Activated T-helper 1 cell treated with anti-CD3 and anti-CD28 coated beads, Interleukin-12 subunit alpha, Interleukin-12 subunit beta, Interleukin-2, Interleukin-4 antibody, amounts not matched to agents 30 ng/mL and 10 ng/mL and 1 ng/mL, durations not matched to agents 14 hours and 24 hours and 36 hours (primary cell): ENCODE data around the gene ENGASE. TPM values are rescaled to one million over a fixed set of nuclear protein-coding genes. Genes with fewer than 3 reads are reported as not detected.

ENCODE experiments used
- DNase-seq: peaks from one replicate; pipeline ENCODE4 v3.0.0; 2021; ENCODE audit warnings: low spot score
- H3K27ac Mint-ChIP-seq: one replicate; pipeline ENCODE4 v1.8.0; 2021; ENCODE audit warnings: mild to moderate bottlenecking, mixed read lengths
- H3K27me3 Mint-ChIP-seq: one replicate; pipeline ENCODE4 v1.8.0; 2022; ENCODE audit warnings: mild to moderate bottlenecking, moderate library complexity, mixed read lengths; ENCODE audit not compliant: insufficient read depth
- H3K36me3 Mint-ChIP-seq: one replicate; pipeline ENCODE4 v1.8.0; 2021; ENCODE audit warnings: low read depth, mixed read lengths
- H3K4me1 Mint-ChIP-seq: one replicate; pipeline ENCODE4 v1.8.0; 2021; ENCODE audit warnings: low read depth, mixed read lengths
- H3K4me3 Mint-ChIP-seq: one replicate; pipeline ENCODE4 v1.8.0; 2021; ENCODE audit warnings: mild to moderate bottlenecking, moderate library complexity, mixed read lengths
- H3K9me3 Mint-ChIP-seq: one replicate; pipeline ENCODE4 v1.8.0; 2021; ENCODE audit warnings: mixed read lengths
- intact Hi-C: fragments of 100-400 bp; cut with micrococcal nuclease; formaldehyde crosslinking; loops from one replicate; pipeline ENCODE4 v1.15.1; 2024
- total RNA-seq: library from RNA; stranded (reverse); gene quantifications from 2 replicates; pipeline ENCODE4 v1.2.3, GENCODE V29; 2022

The ENGASE gene
- total RNA-seq, 1 donor from 2014 or later = 46.1 TPM

DNA sequence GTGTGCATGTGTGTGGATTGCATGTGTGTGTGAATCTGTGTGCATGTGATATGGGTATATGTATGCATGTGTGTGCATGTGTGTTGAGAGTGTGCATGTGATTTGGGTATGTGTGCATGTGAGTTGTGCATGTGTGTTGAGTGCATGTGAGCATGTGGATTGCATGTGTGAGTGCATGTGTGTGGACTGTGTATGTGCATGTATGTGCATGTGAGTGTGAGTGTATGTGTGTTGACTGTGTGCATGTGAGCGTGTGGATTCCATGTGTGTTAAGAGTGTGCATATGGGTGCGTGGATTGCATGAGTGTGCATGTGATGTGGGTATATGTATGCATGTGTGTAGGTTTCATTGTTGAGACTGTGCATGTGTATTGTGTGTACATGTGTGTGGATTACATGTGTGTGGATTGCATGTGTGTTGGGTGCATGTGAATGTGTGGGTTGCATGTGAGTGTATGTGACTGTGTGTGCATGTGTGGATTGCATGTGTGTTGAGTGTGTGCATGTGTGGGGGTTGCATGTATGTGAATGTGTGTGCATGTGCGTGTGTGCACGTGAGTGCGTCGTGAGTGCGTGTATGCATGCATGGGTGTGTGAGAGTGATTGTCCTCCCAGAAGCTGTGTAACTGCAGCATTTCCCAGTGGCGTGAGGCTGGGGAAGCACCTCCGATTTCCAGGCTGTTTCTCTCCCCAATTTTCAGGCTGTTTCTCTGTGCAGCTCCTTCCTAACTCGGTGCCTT lies 31.3 kb upstream of the ENGASE start:
- no peak overlapping the region for H3K4me3 Mint-ChIP-seq
- H3K9me3 Mint-ChIP-seq = no peaks in the 10 kb centered on the region
- no peak overlapping the region for H3K27ac Mint-ChIP-seq
- no peaks in the 10 kb centered on the region for H3K4me1 Mint-ChIP-seq
- intact Hi-C loops = no loop called here
- no peaks in the 10 kb centered on the region for H3K27me3 Mint-ChIP-seq
- DNase-seq = no peak
- no peaks in the 10 kb centered on the region for H3K36me3 Mint-ChIP-seq

DNA sequence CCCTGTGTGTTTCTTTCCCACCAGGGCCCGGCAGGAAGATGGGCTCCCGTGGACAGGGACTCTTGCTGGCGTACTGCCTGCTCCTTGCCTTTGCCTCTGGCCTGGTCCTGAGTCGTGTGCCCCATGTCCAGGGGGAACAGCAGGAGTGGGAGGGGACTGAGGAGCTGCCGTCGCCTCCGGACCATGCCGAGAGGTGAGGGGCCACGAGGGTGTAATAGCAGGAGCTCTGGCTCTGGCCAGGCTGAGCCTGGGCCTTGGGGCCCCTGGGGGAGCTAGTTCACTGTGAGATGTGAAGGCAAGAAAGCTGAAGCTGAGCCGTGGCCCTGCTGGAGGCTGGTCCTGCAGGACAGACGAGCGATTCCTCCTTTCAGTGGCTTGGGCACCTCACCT lies 30.7 kb upstream of the ENGASE start:
- H3K27ac Mint-ChIP-seq = no peak overlapping the region
- H3K4me3 Mint-ChIP-seq = no peak overlapping the region
- no peaks in the 10 kb centered on the region for H3K4me1 Mint-ChIP-seq
- H3K9me3 Mint-ChIP-seq = no peaks in the 10 kb centered on the region
- no peaks in the 10 kb centered on the region for H3K36me3 Mint-ChIP-seq
- intact Hi-C loops = no loop called here
- DNase-seq = no peak
- no peaks in the 10 kb centered on the region for H3K27me3 Mint-ChIP-seq

- Mint-ChIP-seq H3K4me1 (no peaks in the 10 kb centered on the region), H3K27me3 (no peaks in the 10 kb centered on the region), H3K9me3 (no peaks in the 10 kb centered on the region), H3K36me3 (no peaks in the 10 kb centered on the region), H3K4me3 (no peak overlapping the region), H3K27ac (no peak overlapping the region)
- no peak for DNase-seq
- intact Hi-C loops = no loop called here
These were observed 30.2 kb upstream of the ENGASE start for GRCh38 chr17:79044462-79044861.

GRCh38 chr17:79045001-79045729 lies 29.5 kb upstream of the ENGASE start:
- no peaks in the 10 kb centered on the region for H3K4me1 Mint-ChIP-seq
- no peaks in the 10 kb centered on the region for H3K9me3 Mint-ChIP-seq
- DNase-seq = no peak
- no peaks in the 10 kb centered on the region for H3K36me3 Mint-ChIP-seq
- intact Hi-C loops = loop anchor here (5.0 kb wide), 1 partner anchor 662 kb away; no protein-coding TSS in a partner anchor
- no peak overlapping the region for H3K27ac Mint-ChIP-seq
- no peaks in the 10 kb centered on the region for H3K27me3 Mint-ChIP-seq
- no peak overlapping the region for H3K4me3 Mint-ChIP-seq

DNA sequence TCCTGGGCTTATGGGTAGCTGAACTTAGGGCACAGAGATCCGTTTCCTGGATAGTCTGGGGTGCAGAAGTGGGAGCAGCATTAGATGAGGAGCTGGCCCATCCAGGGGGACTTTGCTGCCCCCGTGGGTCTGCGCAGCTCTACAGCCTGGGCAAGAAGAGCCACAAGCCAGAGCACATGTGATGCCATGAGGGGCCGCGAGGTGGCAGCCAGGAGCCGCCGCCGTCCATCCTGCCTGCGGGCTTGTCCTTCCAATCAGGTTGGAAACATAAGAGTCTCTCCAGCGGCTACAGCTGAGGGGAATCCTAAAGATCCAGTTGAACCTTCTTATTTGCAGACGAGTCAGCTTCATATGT lies 28.8 kb upstream of the ENGASE start:
- Mint-ChIP-seq H3K27me3 (no peaks in the 10 kb centered on the region), H3K9me3 (no peaks in the 10 kb centered on the region), H3K4me1 (no peaks in the 10 kb centered on the region), H3K36me3 (no peaks in the 10 kb centered on the region), H3K27ac (no peak overlapping the region), H3K4me3 (no peak overlapping the region)
- intact Hi-C loops = loop anchor here (1.0 to 5.0 kb wide), 3 partner anchors 39 to 661 kb away; no protein-coding TSS in a partner anchor
- peak; percentile 41 for DNase-seq

GRCh38 chr17:79046197-79046915 lies 28.3 kb upstream of the ENGASE start:
- Mint-ChIP-seq H3K27ac (no peak overlapping the region), H3K9me3 (no peaks in the 10 kb centered on the region), H3K36me3 (no peaks in the 10 kb centered on the region), H3K4me1 (no peaks in the 10 kb centered on the region), H3K4me3 (no peak overlapping the region), H3K27me3 (no peaks in the 10 kb centered on the region)
- intact Hi-C loops = loop anchor here (1.0 to 5.0 kb wide), 3 partner anchors 38 to 661 kb away; no protein-coding TSS in a partner anchor
- no peak for DNase-seq

- no peak overlapping the region for H3K27ac Mint-ChIP-seq
- no peak overlapping the region for H3K4me3 Mint-ChIP-seq
- H3K4me1 Mint-ChIP-seq = no peaks in the 10 kb centered on the region
- H3K27me3 Mint-ChIP-seq = peaks cover 2% of the 10 kb centered on the region
- intact Hi-C loops = loop anchor here (1.0 to 5.0 kb wide), 3 partner anchors 38 to 660 kb away; no protein-coding TSS in a partner anchor
- DNase-seq = no peak
- no peaks in the 10 kb centered on the region for H3K9me3 Mint-ChIP-seq
- no peaks in the 10 kb centered on the region for H3K36me3 Mint-ChIP-seq
These were observed 27.7 kb upstream of the ENGASE start for GRCh38 chr17:79046916-79047280.

DNA sequence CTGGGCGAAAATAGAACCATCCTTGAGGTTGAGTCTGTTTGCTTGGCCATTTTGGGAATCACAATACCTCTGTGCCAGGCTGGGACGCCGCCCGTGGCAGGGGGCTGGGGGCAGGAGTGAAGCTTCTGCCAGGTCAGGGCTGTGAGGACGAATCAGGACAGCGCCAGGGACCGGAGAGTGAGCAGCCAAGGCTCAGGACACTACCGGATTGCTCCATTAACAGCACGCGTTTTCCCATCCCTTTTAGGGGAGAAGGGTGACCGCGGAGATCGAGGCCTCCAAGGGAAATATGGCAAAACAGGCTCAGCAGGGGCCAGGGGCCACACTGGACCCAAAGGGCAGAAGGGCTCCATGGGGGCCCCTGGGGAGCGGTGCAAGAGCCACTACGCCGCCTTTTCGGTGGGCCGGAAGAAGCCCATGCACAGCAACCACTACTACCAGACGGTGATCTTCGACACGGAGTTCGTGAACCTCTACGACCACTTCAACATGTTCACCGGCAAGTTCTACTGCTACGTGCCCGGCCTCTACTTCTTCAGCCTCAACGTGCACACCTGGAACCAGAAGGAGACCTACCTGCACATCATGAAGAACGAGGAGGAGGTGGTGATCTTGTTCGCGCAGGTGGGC lies 27.2 kb upstream of the ENGASE start:
- no peaks in the 10 kb centered on the region for H3K36me3 Mint-ChIP-seq
- H3K27me3 Mint-ChIP-seq = peaks cover 4% of the 10 kb centered on the region
- intact Hi-C loops = loop anchor here (2.0 to 5.0 kb wide), 2 partner anchors 37 to 660 kb away; no protein-coding TSS in a partner anchor
- no peak overlapping the region for H3K4me3 Mint-ChIP-seq
- no peak for DNase-seq
- H3K4me1 Mint-ChIP-seq = no peaks in the 10 kb centered on the region
- no peak overlapping the region for H3K27ac Mint-ChIP-seq
- no peaks in the 10 kb centered on the region for H3K9me3 Mint-ChIP-seq

DNA sequence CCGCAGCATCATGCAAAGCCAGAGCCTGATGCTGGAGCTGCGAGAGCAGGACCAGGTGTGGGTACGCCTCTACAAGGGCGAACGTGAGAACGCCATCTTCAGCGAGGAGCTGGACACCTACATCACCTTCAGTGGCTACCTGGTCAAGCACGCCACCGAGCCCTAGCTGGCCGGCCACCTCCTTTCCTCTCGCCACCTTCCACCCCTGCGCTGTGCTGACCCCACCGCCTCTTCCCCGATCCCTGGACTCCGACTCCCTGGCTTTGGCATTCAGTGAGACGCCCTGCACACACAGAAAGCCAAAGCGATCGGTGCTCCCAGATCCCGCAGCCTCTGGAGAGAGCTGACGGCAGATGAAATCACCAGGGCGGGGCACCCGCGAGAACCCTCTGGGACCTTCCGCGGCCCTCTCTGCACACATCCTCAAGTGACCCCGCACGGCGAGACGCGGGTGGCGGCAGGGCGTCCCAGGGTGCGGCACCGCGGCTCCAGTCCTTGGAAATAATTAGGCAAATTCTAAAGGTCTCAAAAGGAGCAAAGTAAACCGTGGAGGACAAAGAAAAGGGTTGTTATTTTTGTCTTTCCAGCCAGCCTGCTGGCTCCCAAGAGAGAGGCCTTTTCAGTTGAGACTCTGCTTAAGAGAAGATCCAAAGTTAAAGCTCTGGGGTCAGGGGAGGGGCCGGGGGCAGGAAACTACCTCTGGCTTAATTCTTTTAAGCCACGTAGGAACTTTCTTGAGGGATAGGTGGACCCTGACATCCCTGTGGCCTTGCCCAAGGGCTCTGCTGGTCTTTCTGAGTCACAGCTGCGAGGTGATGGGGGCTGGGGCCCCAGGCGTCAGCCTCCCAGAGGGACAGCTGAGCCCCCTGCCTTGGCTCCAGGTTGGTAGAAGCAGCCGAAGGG lies 26.4 kb upstream of the ENGASE start:
- peaks cover 4% of the 10 kb centered on the region for H3K27me3 Mint-ChIP-seq
- intact Hi-C loops = loop anchor here (2.0 to 5.0 kb wide), 2 partner anchors 37 to 659 kb away; no protein-coding TSS in a partner anchor
- no peak for DNase-seq
- peaks cover 2% of the 10 kb centered on the region for H3K9me3 Mint-ChIP-seq
- no peak overlapping the region for H3K4me3 Mint-ChIP-seq
- H3K36me3 Mint-ChIP-seq = no peaks in the 10 kb centered on the region
- H3K27ac Mint-ChIP-seq = no peak overlapping the region
- H3K4me1 Mint-ChIP-seq = no peaks in the 10 kb centered on the region

- no peaks in the 10 kb centered on the region for H3K36me3 Mint-ChIP-seq
- no peak overlapping the region for H3K4me3 Mint-ChIP-seq
- no peak for DNase-seq
- H3K27ac Mint-ChIP-seq = no peak overlapping the region
- no peaks in the 10 kb centered on the region for H3K4me1 Mint-ChIP-seq
- H3K27me3 Mint-ChIP-seq = peaks cover 4% of the 10 kb centered on the region
- H3K9me3 Mint-ChIP-seq = peaks cover 9% of the 10 kb centered on the region
- intact Hi-C loops = loop anchor here (5.0 kb wide), 1 partner anchor 658 kb away; no protein-coding TSS in a partner anchor
These were observed 25.5 kb upstream of the ENGASE start for GRCh38 chr17:79048826-79049755.

DNA sequence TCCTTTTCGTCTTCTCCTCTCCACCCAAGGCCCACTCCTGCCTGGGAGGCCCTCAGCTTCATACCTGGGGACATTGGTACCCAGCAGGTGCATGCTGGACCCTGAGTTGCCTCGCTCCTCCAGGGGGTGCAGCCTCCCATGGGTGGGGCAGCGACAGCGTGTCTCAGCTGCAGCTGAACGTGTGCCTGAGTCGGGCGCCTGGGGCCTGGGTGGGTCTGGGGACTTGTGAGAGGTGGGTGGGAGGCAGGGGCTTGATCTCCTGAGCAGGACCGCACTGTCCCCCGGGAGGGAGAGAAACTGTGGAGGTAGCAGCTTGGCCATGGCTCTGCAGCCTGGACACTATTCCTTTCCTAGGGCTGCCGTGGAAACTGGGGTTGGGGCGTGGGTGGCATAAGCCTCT lies 24.8 kb upstream of the ENGASE start:
- no peaks in the 10 kb centered on the region for H3K4me1 Mint-ChIP-seq
- no peak overlapping the region for H3K4me3 Mint-ChIP-seq
- peaks cover 14% of the 10 kb centered on the region for H3K9me3 Mint-ChIP-seq
- H3K27ac Mint-ChIP-seq = no peak overlapping the region
- intact Hi-C loops = loop anchor here (5.0 kb wide), 1 partner anchor 657 kb away; no protein-coding TSS in a partner anchor
- peaks cover 4% of the 10 kb centered on the region for H3K27me3 Mint-ChIP-seq
- DNase-seq = no peak
- no peaks in the 10 kb centered on the region for H3K36me3 Mint-ChIP-seq
